PC-9 (cell line): ENCODE data around the gene PCDHGC5.

Source experiments
- EZH2 ChIP-seq: fragments of 200-600 bp; sonication (generic); IDR thresholded peaks from 2 replicates; pipeline ENCODE4 v1.8.0; 2017; ENCODE audit warnings: antibody characterized with exemption, low read depth
- TF ChIP-seq, protein P1 (sequence below): fragments of 200-600 bp; sonication (generic); conservative IDR thresholded peaks from 2 replicates; pipeline ENCODE4 v1.6.1; 2017; ENCODE audit warnings: mixed run types, antibody characterized with exemption, mild to moderate bottlenecking, moderate library complexity

DNA sequence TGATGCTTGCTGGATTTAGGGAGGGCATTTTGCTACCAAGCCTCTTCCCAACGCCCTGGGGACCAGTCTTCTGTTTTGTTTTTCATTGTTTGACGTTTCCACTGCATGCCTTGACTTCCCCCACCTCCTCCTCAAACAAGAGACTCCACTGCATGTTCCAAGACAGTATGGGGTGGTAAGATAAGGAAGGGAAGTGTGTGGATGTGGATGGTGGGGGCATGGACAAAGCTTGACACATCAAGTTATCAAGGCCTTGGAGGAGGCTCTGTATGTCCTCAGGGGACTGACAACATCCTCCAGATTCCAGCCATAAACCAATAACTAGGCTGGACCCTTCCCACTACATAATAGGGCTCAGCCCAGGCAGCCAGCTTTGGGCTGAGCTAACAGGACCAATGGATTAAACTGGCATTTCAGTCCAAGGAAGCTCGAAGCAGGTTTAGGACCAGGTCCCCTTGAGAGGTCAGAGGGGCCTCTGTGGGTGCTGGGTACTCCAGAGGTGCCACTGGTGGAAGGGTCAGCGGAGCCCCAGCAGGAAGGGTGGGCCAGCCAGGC lies 23.0 kb downstream of the PCDHGC5 start:
- TF ChIP-seq, protein P1, sequence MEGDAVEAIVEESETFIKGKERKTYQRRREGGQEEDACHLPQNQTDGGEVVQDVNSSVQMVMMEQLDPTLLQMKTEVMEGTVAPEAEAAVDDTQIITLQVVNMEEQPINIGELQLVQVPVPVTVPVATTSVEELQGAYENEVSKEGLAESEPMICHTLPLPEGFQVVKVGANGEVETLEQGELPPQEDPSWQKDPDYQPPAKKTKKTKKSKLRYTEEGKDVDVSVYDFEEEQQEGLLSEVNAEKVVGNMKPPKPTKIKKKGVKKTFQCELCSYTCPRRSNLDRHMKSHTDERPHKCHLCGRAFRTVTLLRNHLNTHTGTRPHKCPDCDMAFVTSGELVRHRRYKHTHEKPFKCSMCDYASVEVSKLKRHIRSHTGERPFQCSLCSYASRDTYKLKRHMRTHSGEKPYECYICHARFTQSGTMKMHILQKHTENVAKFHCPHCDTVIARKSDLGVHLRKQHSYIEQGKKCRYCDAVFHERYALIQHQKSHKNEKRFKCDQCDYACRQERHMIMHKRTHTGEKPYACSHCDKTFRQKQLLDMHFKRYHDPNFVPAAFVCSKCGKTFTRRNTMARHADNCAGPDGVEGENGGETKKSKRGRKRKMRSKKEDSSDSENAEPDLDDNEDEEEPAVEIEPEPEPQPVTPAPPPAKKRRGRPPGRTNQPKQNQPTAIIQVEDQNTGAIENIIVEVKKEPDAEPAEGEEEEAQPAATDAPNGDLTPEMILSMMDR, result no peak
- TF ChIP-seq EZH2, result no peak
